Activated CD4-positive, alpha-beta memory T cell treated with anti-CD3 and anti-CD28 coated beads for 36 hours (primary cell): ENCODE data around the gene SMIM14. TPM values are rescaled to one million over a fixed set of nuclear protein-coding genes. Genes with fewer than 3 reads are reported as not detected.
A peak's percentile ranks its signal among the peaks of the same experiment; 100 is the strongest.
"Not testable (repeated sequence)": the region's sequence is repeated elsewhere in the genome, so short reads cannot be mapped to it uniquely, and the experiment has no call there.

Experiments used
- CTCF ChIA-PET: fragments of 350-600 bp; sonication (Branson Sonifier 250); formaldehyde crosslinking; loops from one replicate; lab custom pipeline; 2021; ENCODE audit warnings: antibody characterized with exemption, inconsistent platforms; lab: Charles Lee
- POLR2A ChIA-PET: fragments of 350-600 bp; sonication (Branson Sonifier 250); formaldehyde crosslinking; loops from one replicate; lab custom pipeline; 2021; ENCODE audit warnings: antibody characterized with exemption; lab: Charles Lee
- DNase-seq: peaks from one replicate; pipeline ENCODE4 v3.0.0-alpha.2; 2020
- H3K27ac Mint-ChIP-seq: one replicate; pipeline ENCODE4 v1.8.0; 2021; ENCODE audit warnings: mixed read lengths
- H3K27me3 Mint-ChIP-seq: one replicate; pipeline ENCODE4 v1.8.0; 2021; ENCODE audit warnings: mixed read lengths
- H3K36me3 Mint-ChIP-seq: one replicate; pipeline ENCODE4 v1.8.0; 2021; ENCODE audit warnings: mixed read lengths
- H3K4me1 Mint-ChIP-seq: one replicate; pipeline ENCODE4 v1.8.0; 2021; ENCODE audit warnings: low read depth, mixed read lengths
- H3K4me3 Mint-ChIP-seq: one replicate; pipeline ENCODE4 v1.8.0; 2021; ENCODE audit warnings: mild to moderate bottlenecking, mixed read lengths
- H3K9me3 Mint-ChIP-seq: one replicate; pipeline ENCODE4 v1.8.0; 2021; ENCODE audit warnings: mixed read lengths
- intact Hi-C: fragments of 100-400 bp; cut with micrococcal nuclease; formaldehyde crosslinking; loops from one replicate; pipeline ENCODE4 v1.15.1; 2023
- total RNA-seq, 2 experiments: library from RNA; stranded (reverse); gene quantifications; one replicate each; pipeline ENCODE4 v1.2.3, GENCODE V29; 2021

Gene SMIM14
- total RNA-seq = 1 to 10 TPM; 4.9 to 5.6 TPM

- Mint-ChIP-seq H3K9me3 (no peaks in the 10 kb centered on the region), H3K36me3 (no peaks in the 10 kb centered on the region), H3K4me1 (peaks cover 34% of the 10 kb centered on the region), H3K4me3 (peak within 1 kb of the TSS; percentile 93), H3K27me3 (no peaks in the 10 kb centered on the region), H3K27ac (peak within 1 kb of the TSS; percentile 63)
- peak; percentile 96 for DNase-seq
- intact Hi-C loops = loop anchor here (1.0 to 2.0 kb wide), 6 partner anchors 14 to 420 kb away; partner anchors contain the start of genes LIAS, PDS5A, RPL9 and UBE2K
- ChIA-PET POLR2A (interaction anchor here (0.7 to 2.0 kb wide), 6 partner anchors 13 to 182 kb away, joined by 3 to 13 read pairs (median 3); partner anchors contain the start of genes UBE2K and UGDH), CTCF (interaction anchor here (0.7 to 1.0 kb wide), 2 partner anchors 30 to 169 kb away, joined by 4 to 6 read pairs; no protein-coding TSS in a partner anchor)
These were observed at the start of gene SMIM14 for GRCh38 chr4:39638354-39639239. Gene SMIM14 (minus strand): TSS chr4:39638865. CDS start chr4:39605145, 33,720 bp downstream.

DNA sequence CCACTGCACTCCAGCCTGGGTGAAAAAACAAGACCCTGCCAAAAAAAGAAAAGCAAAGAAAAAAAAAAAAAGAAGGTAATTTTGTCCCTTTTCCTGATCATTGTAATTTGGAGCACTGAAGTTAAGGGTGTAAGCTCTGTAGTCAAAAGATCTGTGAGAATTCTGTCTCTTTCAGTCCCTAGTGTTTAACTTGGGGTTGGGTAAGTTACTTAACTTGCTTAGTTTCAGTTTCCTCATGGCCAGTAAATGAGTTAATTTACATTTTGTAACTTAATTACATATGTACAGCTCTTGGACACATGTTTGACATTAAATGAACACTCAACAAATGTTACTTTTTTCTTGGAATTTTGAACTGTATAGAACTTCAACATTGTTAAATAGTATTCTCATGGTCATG lies 48.3 kb upstream of the SMIM14 start:
- intact Hi-C loops = no loop called here

DNA sequence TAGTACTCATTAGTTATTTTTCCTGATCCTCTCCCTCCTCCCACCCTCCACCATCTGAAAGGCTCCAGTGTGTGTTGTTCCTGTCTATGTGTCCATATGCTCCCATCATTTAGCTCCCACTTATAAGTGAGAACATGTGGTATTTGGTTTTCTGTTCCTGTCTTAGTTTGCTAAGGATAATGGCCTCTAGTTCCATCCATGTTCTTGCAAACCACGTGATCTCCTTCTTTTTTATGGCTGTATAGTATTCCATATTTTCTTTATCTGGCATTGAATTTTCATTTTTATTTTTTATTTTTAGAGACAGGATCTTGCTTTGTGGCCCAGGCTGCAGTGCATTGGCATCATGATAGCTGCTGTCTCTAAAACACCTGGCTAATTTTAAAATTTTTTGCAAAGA lies 47.3 kb upstream of the SMIM14 start:
- no peak for DNase-seq
- intact Hi-C loops = no loop called here
- CTCF ChIA-PET = no interaction called here
- Mint-ChIP-seq H3K27me3 (no peaks in the 10 kb centered on the region), H3K36me3 (no peaks in the 10 kb centered on the region), H3K4me1 (no peaks in the 10 kb centered on the region), H3K9me3 (no peaks in the 10 kb centered on the region), H3K4me3 (no peak overlapping the region), H3K27ac (no peak overlapping the region)
- POLR2A ChIA-PET = no interaction called here

More for the DNA sequence above, 48.3 kb upstream of the SMIM14 start:
- Mint-ChIP-seq H3K4me1 (no peaks in the 10 kb centered on the region), H3K27ac (no peak overlapping the region), H3K27me3 (no peaks in the 10 kb centered on the region), H3K4me3 (no peak overlapping the region), H3K9me3 (no peaks in the 10 kb centered on the region), H3K36me3 (no peaks in the 10 kb centered on the region)
- POLR2A ChIA-PET = no interaction called here
- CTCF ChIA-PET = no interaction called here
- no peak for DNase-seq

- DNase-seq = no peak
- no peaks in the 10 kb centered on the region for H3K4me1 Mint-ChIP-seq
- no peaks in the 10 kb centered on the region for H3K9me3 Mint-ChIP-seq
- intact Hi-C loops = no loop called here
- no peaks in the 10 kb centered on the region for H3K27me3 Mint-ChIP-seq
- CTCF ChIA-PET = no interaction called here
- H3K36me3 Mint-ChIP-seq = no peaks in the 10 kb centered on the region
- POLR2A ChIA-PET = no interaction called here
- H3K4me3 Mint-ChIP-seq = no peak overlapping the region
- H3K27ac Mint-ChIP-seq = no peak overlapping the region
These were observed 43.5 kb upstream of the SMIM14 start for GRCh38 chr4:39682138-39682537.

- POLR2A ChIA-PET = not testable (repeated sequence)
These were observed 42.3 kb upstream of the SMIM14 start for GRCh38 chr4:39681003-39681402.

GRCh38 chr4:39675681-39676080 lies 37.0 kb upstream of the SMIM14 start:
- H3K36me3 Mint-ChIP-seq, CTCF ChIA-PET: not testable (repeated sequence)

More at GRCh38 chr4:39681003-39681402, 42.3 kb upstream of the SMIM14 start:
- H3K27ac Mint-ChIP-seq, DNase-seq, H3K27me3 Mint-ChIP-seq, H3K36me3 Mint-ChIP-seq, intact Hi-C loops, H3K9me3 Mint-ChIP-seq, CTCF ChIA-PET, H3K4me1 Mint-ChIP-seq, H3K4me3 Mint-ChIP-seq: not testable (repeated sequence)

GRCh38 chr4:39670296-39670695 lies 31.6 kb upstream of the SMIM14 start:
- intact Hi-C loops, H3K9me3 Mint-ChIP-seq, POLR2A ChIA-PET, H3K4me1 Mint-ChIP-seq, H3K27me3 Mint-ChIP-seq, H3K4me3 Mint-ChIP-seq, CTCF ChIA-PET, DNase-seq, H3K36me3 Mint-ChIP-seq, H3K27ac Mint-ChIP-seq: not testable (repeated sequence)

More at GRCh38 chr4:39675681-39676080, 37.0 kb upstream of the SMIM14 start:
- DNase-seq, H3K4me1 Mint-ChIP-seq, H3K27me3 Mint-ChIP-seq, H3K27ac Mint-ChIP-seq, intact Hi-C loops, H3K9me3 Mint-ChIP-seq, POLR2A ChIA-PET, H3K4me3 Mint-ChIP-seq: not testable (repeated sequence)

GRCh38 chr4:39668887-39669286 lies 30.2 kb upstream of the SMIM14 start:
- Mint-ChIP-seq H3K4me1 (no peaks in the 10 kb centered on the region), H3K27me3 (no peaks in the 10 kb centered on the region), H3K9me3 (no peaks in the 10 kb centered on the region), H3K4me3 (no peak overlapping the region), H3K36me3 (no peaks in the 10 kb centered on the region), H3K27ac (no peak overlapping the region)
- no peak for DNase-seq
- CTCF ChIA-PET = interaction anchor here (1.2 kb wide), 1 partner anchor 31 kb away, joined by 4 read pairs; no protein-coding TSS in a partner anchor
- intact Hi-C loops = no loop called here
- POLR2A ChIA-PET = no interaction called here

DNA sequence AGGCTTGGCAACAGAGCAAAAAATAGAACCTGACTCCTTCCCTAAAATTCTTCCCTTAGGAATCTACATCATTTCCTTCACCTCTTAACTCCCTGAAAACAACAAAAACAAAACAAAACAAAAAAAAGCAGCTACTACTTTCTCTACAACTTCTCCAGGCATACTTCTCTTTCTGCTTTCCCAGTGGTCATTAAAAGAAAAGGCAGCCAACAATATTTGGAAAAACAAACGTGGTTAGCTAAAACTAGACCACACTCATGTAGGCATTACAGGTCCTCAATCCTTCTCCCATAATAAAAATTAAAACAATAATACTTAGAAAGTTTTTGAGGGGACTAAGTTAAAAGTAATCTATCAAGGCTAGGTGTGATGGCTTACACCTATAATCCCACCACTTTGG lies 29.0 kb upstream of the SMIM14 start:
- H3K27me3 Mint-ChIP-seq = no peaks in the 10 kb centered on the region
- no peak overlapping the region for H3K4me3 Mint-ChIP-seq
- H3K27ac Mint-ChIP-seq = no peak overlapping the region
- no peak for DNase-seq
- no peaks in the 10 kb centered on the region for H3K36me3 Mint-ChIP-seq
- intact Hi-C loops = no loop called here
- CTCF ChIA-PET = interaction anchor here (0.7 to 1.2 kb wide), 2 partner anchors 29 to 199 kb away, joined by 3 to 4 read pairs; no protein-coding TSS in a partner anchor
- H3K4me1 Mint-ChIP-seq = no peaks in the 10 kb centered on the region
- POLR2A ChIA-PET = interaction anchor here (0.6 kb wide), 1 partner anchor 76 kb away, joined by 3 read pairs; no protein-coding TSS in a partner anchor
- H3K9me3 Mint-ChIP-seq = no peaks in the 10 kb centered on the region

- Mint-ChIP-seq H3K27ac (no peak overlapping the region), H3K9me3 (no peaks in the 10 kb centered on the region), H3K4me3 (no peak overlapping the region), H3K4me1 (no peaks in the 10 kb centered on the region), H3K27me3 (no peaks in the 10 kb centered on the region), H3K36me3 (no peaks in the 10 kb centered on the region)
- CTCF ChIA-PET = interaction anchor here (1.0 kb wide), 1 partner anchor 196 kb away, joined by 3 read pairs; no protein-coding TSS in a partner anchor
- intact Hi-C loops = no loop called here
- POLR2A ChIA-PET = no interaction called here
- no peak for DNase-seq
These were observed 26.4 kb upstream of the SMIM14 start for GRCh38 chr4:39664828-39665731.

DNA sequence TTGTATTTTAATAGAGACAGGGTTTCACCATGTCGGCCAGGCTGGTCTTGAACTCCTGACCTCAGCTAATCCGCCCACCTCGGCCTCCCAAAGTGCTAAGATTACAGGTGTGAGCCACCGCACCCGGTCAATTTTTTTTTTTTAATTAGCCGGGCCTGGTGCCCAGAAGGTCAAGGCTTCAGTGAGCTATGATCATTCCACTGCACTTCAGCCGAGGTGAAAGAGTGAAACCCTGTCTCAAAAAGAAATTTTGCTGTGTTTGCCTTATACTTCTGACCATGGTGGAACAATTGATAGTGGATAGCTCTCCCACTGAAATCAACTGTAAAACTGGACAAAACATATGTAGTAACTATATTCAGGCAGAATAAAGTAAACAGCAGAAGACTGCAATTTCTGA lies 24.0 kb upstream of the SMIM14 start:
- intact Hi-C loops = no loop called here
- Mint-ChIP-seq H3K27ac (no peak overlapping the region), H3K4me1 (peaks cover under 1% of the 10 kb centered on the region), H3K4me3 (no peak overlapping the region), H3K9me3 (no peaks in the 10 kb centered on the region), H3K27me3 (no peaks in the 10 kb centered on the region), H3K36me3 (no peaks in the 10 kb centered on the region)
- DNase-seq = no peak
- ChIA-PET CTCF (no interaction called here), POLR2A (no interaction called here)

DNA sequence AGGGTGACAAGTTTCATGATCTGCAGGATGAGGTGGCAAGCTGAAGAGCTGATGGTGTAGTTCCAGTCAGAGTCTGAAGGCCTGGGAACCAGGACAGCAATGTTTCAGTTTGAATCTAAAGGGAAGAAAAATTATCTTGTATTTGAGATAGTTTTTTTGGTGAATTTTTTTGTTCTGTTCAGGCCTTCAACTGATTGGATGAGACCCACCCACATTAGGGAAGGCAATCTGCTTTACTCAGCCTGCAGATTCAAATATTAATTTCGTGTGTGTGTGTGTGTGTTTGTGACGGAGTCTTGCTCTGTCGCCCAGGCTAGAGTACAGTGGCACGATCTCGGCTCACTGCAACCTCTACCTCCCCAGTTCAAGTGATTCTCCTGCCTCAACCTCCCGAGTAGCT lies 22.1 kb upstream of the SMIM14 start:
- POLR2A ChIA-PET = no interaction called here
- H3K4me1 Mint-ChIP-seq = peaks cover 5% of the 10 kb centered on the region
- H3K27me3 Mint-ChIP-seq = no peaks in the 10 kb centered on the region
- no peak overlapping the region for H3K27ac Mint-ChIP-seq
- H3K36me3 Mint-ChIP-seq = no peaks in the 10 kb centered on the region
- DNase-seq = no peak
- intact Hi-C loops = no loop called here
- H3K9me3 Mint-ChIP-seq = no peaks in the 10 kb centered on the region
- H3K4me3 Mint-ChIP-seq = no peak overlapping the region
- CTCF ChIA-PET = interaction anchor here (0.6 to 1.6 kb wide), 2 partner anchors 191 to 293 kb away, joined by 4 to 7 read pairs; no protein-coding TSS in a partner anchor
